HepG2 (cell line): Measurements from ENCODE around the gene PRRT2. TPM values are rescaled to one million over a fixed set of nuclear protein-coding genes. Genes with fewer than 3 reads are reported as not detected.
A peak's percentile ranks its signal among the peaks of the same experiment; 100 is the strongest.

Source experiments
- ATAC-seq: fragments of 200-7000 bp; cut with Tn5 transposase; 3 replicates; pipeline ENCODE4 v1.9.1; 2020; ENCODE audit warnings: mild to moderate bottlenecking, moderate library complexity
- BruUV-seq: library from RNA; stranded (reverse); fragments of 400-500 nt; replicated peaks from 2 replicates; lab custom pipeline; 2021; lab: Mats Ljungman, UMichigan
- CTCF ChIA-PET: fragments of 300-600 bp; formaldehyde crosslinking; extraction: SDS; loops from one replicate; lab custom pipeline; 2021; ENCODE audit warnings: low total read pairs, inconsistent platforms, low intra/inter-chr PET ratio; lab: Yijun Ruan, JAX
- POLR2A ChIA-PET: fragments of 350-600 bp; sonication (Branson Sonifier 250); formaldehyde crosslinking; loops from one replicate; lab custom pipeline; 2020; ENCODE audit warnings: antibody characterized with exemption, inconsistent platforms; lab: Yijun Ruan, JAX
- DNase-seq: peaks from one replicate; pipeline ENCODE4 v3.0.0-alpha.2; 2015; ENCODE audit warnings: low spot score
- FAIRE-seq: peaks from 3 replicates; lab custom pipeline; 2011; peaks lifted over from hg19 to GRCh38; lab: Jason Lieb, UNC
- H2AFZ ChIP-seq: one replicate; pipeline ENCODE4 v1.6.1; 2011; ENCODE audit warnings: low read length, inconsistent platforms
- H3K27ac ChIP-seq: fragments of 300-600 bp; 3 replicates; pipeline ENCODE4 v1.8.0; 2011; ENCODE audit warnings: mixed run types, mild to moderate bottlenecking, mixed read lengths, low read length, inconsistent platforms; ENCODE audit not compliant: insufficient read depth; ENCODE audit errors: extremely low read length
- H3K27me3 ChIP-seq, 2 experiments: fragments of 200-600 bp in 1 of 2; 2 replicates in 1 of 2; 3 replicates in 1 of 2; pipeline versions ENCODE4 v1.6.0 to v1.8.0; 2011; ENCODE audit warnings: low read length in 2 of 2, mild to moderate bottlenecking in 2 of 2, moderate library complexity in 2 of 2, inconsistent platforms in 1 of 2; ENCODE audit not compliant: insufficient read depth in 2 of 2, control insufficient read depth in 1 of 2
- H3K36me3 ChIP-seq, 2 experiments: fragments of 200-600 bp in 1 of 2; replicated peaks in 1 of 2; 2 replicates in 1 of 2; 3 replicates in 1 of 2; pipeline versions ENCODE4 v1.5.1 to v1.8.0; 2011; ENCODE audit warnings: low read length in 2 of 2, inconsistent platforms in 1 of 2; ENCODE audit not compliant: insufficient read depth in 2 of 2, control insufficient read depth in 1 of 2
- H3K4me1 ChIP-seq: 2 replicates; pipeline ENCODE4 v1.5.1; 2012; ENCODE audit warnings: low read length, inconsistent platforms; ENCODE audit not compliant: insufficient read depth
- H3K4me2 ChIP-seq: 2 replicates; pipeline ENCODE4 v1.6.0; 2011; ENCODE audit warnings: low read depth, low read length, inconsistent platforms
- H3K4me3 ChIP-seq, 3 experiments: fragments of 200-600 bp in 1 of 3; sonication (generic), shearing (Covaris generic) in 1 of 3; replicated peaks in 1 of 3; 2 replicates each; pipeline ENCODE4 v1.5.1; 2011 to 2016; ENCODE audit warnings: low read length in 3 of 3, inconsistent platforms in 2 of 3, low read depth in 2 of 3, mild to moderate bottlenecking in 2 of 3, control low read depth in 1 of 3, mixed read lengths in 1 of 3; ENCODE audit not compliant: insufficient read depth in 1 of 3
- H3K79me2 ChIP-seq: one replicate; pipeline ENCODE4 v1.6.1; 2011; ENCODE audit warnings: low read length, inconsistent platforms; ENCODE audit not compliant: insufficient read depth
- H3K9ac ChIP-seq: 2 replicates; pipeline ENCODE4 v1.6.0; 2011; ENCODE audit warnings: mild to moderate bottlenecking, low read depth, low read length, inconsistent platforms; ENCODE audit not compliant: insufficient read depth
- H3K9me3 ChIP-seq: 2 replicates; pipeline ENCODE4 v1.5.1; 2012; ENCODE audit warnings: mild to moderate bottlenecking, low read length
- H4K20me1 ChIP-seq: 2 replicates; pipeline ENCODE4 v1.6.0; 2011; ENCODE audit warnings: inconsistent platforms, mild to moderate bottlenecking, low read length, moderate library complexity; ENCODE audit not compliant: insufficient read depth
- ATF2 ChIP-seq: sonication (generic); formaldehyde crosslinking; IDR thresholded peaks from 2 replicates; pipeline ENCODE4 v1.4.0; 2020; ENCODE audit warnings: missing genetic modification reagents
- HNRNPUL1 ChIP-seq: fragments of 200-400 bp; formaldehyde crosslinking; IDR thresholded peaks from 2 replicates; pipeline ENCODE4 v1.6.1; 2017; ENCODE audit warnings: low read depth, mild to moderate bottlenecking, low read length, moderate library complexity
- RXRB ChIP-seq: IDR thresholded peaks from 2 replicates; pipeline ENCODE4 v1.6.1; 2016; ENCODE audit warnings: borderline replicate concordance, missing genetic modification reagents, missing compliant biosample characterization
- SIX1 ChIP-seq: sonication (generic); formaldehyde crosslinking; IDR thresholded peaks from 2 replicates; pipeline ENCODE4 v1.4.0; 2020; ENCODE audit warnings: missing genetic modification reagents, borderline replicate concordance
- STAT5B ChIP-seq: sonication (generic); formaldehyde crosslinking; IDR thresholded peaks from 2 replicates; pipeline ENCODE4 v1.4.0; 2020; ENCODE audit warnings: missing genetic modification reagents
- TARDBP ChIP-seq: sonication (generic); formaldehyde crosslinking; IDR thresholded peaks from 2 replicates; pipeline ENCODE4 v1.8.0; 2022; ENCODE audit warnings: mild to moderate bottlenecking, missing genetic modification reagents
- TBX2 ChIP-seq: sonication (generic); formaldehyde crosslinking; IDR thresholded peaks from 2 replicates; pipeline ENCODE4 v1.5.0; 2020; ENCODE audit warnings: missing genetic modification reagents, mild to moderate bottlenecking, borderline replicate concordance
- ZFP90 ChIP-seq: sonication (generic); formaldehyde crosslinking; IDR thresholded peaks from 2 replicates; pipeline ENCODE4 v1.8.0; 2022; ENCODE audit warnings: missing genetic modification reagents, mild to moderate bottlenecking, inconsistent platforms, borderline replicate concordance
- ZNF30 ChIP-seq: sonication (generic); formaldehyde crosslinking; IDR thresholded peaks from 2 replicates; pipeline ENCODE4 v1.5.0; 2020; ENCODE audit warnings: mild to moderate bottlenecking, missing genetic modification reagents
- ZNF33B ChIP-seq: sonication (generic); formaldehyde crosslinking; IDR thresholded peaks from 2 replicates; pipeline ENCODE4 v1.5.1; 2020; ENCODE audit warnings: mild to moderate bottlenecking, missing genetic modification reagents
- ZNF569 ChIP-seq: sonication (generic); formaldehyde crosslinking; IDR thresholded peaks from 2 replicates; pipeline ENCODE4 v1.5.0; 2020; ENCODE audit warnings: mild to moderate bottlenecking, missing genetic modification reagents, moderate library complexity, borderline replicate concordance
- WGBS: methylation state at CpG from one replicate; pipeline ENCODE4 v1.1.6; 2017; ENCODE audit warnings: low lambda C conversion rate; 5-methylcytosine and 5-hydroxymethylcytosine counted together
- in situ Hi-C: cut with HindIII; loops from 2 replicates; pipeline ENCODE4 v1.10.0; 2017; ENCODE audit warnings: low pct_unique_long_range_greater_than_20kb; ENCODE audit not compliant: extremely low pct_ligation_motif_present
- intact Hi-C: fragments of 100-400 bp; cut with micrococcal nuclease; formaldehyde crosslinking; loops from one replicate; pipeline ENCODE4 v1.10.0; 2022; ENCODE audit not compliant: unreplicated experiment
- polyA plus RNA-seq, 8 experiments: library from polyadenylated mRNA; depleted of rRNA in 3 of 8; stranded (reverse) in 7 of 8; unstranded in 1 of 8; fragments of >200 nt; fragmentation: Illumina TruSeq in 4 of 8; extraction: Trizol in 4 of 8; gene quantifications; 2 replicates each; pipeline versions ENCODE4 v1.2.1 to v1.2.3, GENCODE V29; 2011 to 2016; ENCODE audit warnings: low read depth in 4 of 8, missing spikeins in 1 of 8, mixed read lengths in 1 of 8; ENCODE audit not compliant: insufficient read depth in 1 of 8
- total RNA-seq, 5 experiments: library from RNA; depleted of rRNA; stranded (reverse); fragments of >200 nt; fragmentation: Illumina TruSeq; extraction: Trizol; gene quantifications; 2 replicates each; pipeline ENCODE4 v1.2.3, GENCODE V29; 2016; ENCODE audit warnings: low read depth in 1 of 5
- TF ChIP-seq, protein P1 (sequence below), 2 experiments: fragments of 450-650 bp in 1 of 2; sonication (generic) in 1 of 2; formaldehyde crosslinking in 1 of 2; IDR thresholded peaks; 2 replicates each; pipeline versions ENCODE4 v1.6.1 to v1.8.0; 2016 to 2022; ENCODE audit warnings: antibody characterized with exemption in 1 of 2, mild to moderate bottlenecking in 1 of 2, missing genetic modification reagents in 1 of 2

The PRRT2 gene
- total and polyA plus RNA-seq, 2 of the 13 experiments (the other 11 are each of a cell fraction or from before 2014, with no cell fraction given) = 0.51 to 1.1 TPM

DNA sequence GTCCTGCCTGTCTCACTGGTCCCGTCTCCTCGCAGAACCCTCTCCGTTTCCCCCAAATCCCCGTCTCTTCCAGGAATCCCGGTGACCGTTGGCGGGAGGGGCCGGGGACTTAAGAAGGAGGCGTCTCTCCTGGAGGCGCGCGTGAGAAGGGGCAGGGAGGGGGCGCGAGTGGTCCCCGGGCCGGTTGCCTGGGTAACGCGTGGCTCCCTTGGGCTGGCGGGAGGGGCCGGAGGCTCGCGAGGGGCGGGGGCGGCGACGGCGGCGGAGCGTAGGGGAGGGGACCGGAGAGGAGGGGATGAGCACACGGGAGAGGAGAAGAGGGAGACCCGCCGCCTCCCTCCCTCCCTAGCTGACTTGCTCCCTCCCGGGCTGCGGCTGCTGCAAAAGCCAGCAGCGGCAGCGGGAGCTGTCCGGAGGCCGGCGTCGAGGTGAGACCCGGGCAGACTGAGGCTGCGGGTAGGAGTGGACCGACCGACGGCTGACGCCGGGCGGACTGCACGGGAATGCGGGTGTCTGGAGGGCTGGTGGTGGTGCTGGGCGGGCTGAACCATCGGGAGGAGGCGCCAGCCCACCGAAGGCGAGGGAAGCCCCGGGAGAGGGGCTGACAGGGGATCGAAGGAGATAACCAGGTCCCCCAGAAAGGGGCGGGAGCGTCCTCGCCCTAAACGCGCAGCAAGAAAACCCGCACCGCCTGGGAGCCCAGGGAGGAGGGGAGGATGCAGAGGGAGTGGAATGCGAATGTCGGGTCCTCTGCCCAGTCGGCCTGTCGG is at the start of gene PRRT2 (continued):
- TF ChIP-seq TBX2 (CRISPR knock-in tag) (no peak), ZNF33B (0 out of 2 replicates have a peak, but pooled peaks have one; percentile 30), ZNF569 (CRISPR knock-in tag) (no peak)

DNA sequence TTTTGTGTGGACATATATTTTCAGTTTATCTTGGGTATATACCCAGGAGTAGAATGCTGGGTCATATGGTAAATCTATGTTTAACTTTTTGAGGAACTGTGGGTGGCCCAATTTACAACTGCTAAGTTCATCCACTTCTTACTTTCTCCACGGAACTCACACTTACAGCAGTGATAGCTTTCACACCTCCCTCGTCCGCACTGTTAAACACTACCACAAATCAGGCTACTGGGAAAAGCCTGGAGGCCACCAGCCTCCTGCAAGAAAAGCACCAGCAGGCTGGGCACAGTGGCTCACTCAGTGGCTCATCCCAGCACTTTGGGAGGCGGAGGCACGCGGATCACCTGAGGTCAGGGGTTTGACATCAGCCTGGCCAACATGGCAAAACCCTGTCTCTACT is 48.7 kb upstream of the PRRT2 start:
- ATAC-seq = no peak
- Histone ChIP-seq H3K4me3 (no peak overlapping the region), H3K9me3 (no peaks in the 10 kb centered on the region), H3K27ac (no peak overlapping the region), H3K9ac (no peak overlapping the region), H4K20me1 (no peaks in the 10 kb centered on the region), H3K36me3 (no peaks in the 10 kb centered on the region), H2AFZ (no peak overlapping the region), H3K4me2 (no peak overlapping the region), H3K27me3 (no peaks in the 10 kb centered on the region), H3K79me2 (no peaks in the 10 kb centered on the region), H3K4me1 (peaks cover 96% of the 10 kb centered on the region)
- intact Hi-C loops (no loop called here), in situ Hi-C loops (no loop called here)
- ChIA-PET CTCF (no interaction called here), POLR2A (interaction anchor here (0.6 kb wide), 1 partner anchor 9 kb away, joined by 3 read pairs; no protein-coding TSS in a partner anchor)
- no peak for DNase-seq
- WGBS = 94% methylated on average over 6 of the region's 6 CpGs
- no peak for FAIRE-seq
- no TSS peak for BruUV-seq
- TF ChIP-seq STAT5B (CRISPR knock-in tag) = no peak
- no peak for TF ChIP-seq ZFP90
- TF ChIP-seq TARDBP = no peak
- TF ChIP-seq SIX1 (CRISPR knock-in tag) = no peak
- no peak for TF ChIP-seq ZNF33B
- TF ChIP-seq RXRB (CRISPR knock-in tag) = no peak
- TF ChIP-seq ATF2 (CRISPR knock-in tag) = no peak
- TF ChIP-seq ZNF30 (CRISPR knock-in tag) = no peak
- TF ChIP-seq, protein P1, sequence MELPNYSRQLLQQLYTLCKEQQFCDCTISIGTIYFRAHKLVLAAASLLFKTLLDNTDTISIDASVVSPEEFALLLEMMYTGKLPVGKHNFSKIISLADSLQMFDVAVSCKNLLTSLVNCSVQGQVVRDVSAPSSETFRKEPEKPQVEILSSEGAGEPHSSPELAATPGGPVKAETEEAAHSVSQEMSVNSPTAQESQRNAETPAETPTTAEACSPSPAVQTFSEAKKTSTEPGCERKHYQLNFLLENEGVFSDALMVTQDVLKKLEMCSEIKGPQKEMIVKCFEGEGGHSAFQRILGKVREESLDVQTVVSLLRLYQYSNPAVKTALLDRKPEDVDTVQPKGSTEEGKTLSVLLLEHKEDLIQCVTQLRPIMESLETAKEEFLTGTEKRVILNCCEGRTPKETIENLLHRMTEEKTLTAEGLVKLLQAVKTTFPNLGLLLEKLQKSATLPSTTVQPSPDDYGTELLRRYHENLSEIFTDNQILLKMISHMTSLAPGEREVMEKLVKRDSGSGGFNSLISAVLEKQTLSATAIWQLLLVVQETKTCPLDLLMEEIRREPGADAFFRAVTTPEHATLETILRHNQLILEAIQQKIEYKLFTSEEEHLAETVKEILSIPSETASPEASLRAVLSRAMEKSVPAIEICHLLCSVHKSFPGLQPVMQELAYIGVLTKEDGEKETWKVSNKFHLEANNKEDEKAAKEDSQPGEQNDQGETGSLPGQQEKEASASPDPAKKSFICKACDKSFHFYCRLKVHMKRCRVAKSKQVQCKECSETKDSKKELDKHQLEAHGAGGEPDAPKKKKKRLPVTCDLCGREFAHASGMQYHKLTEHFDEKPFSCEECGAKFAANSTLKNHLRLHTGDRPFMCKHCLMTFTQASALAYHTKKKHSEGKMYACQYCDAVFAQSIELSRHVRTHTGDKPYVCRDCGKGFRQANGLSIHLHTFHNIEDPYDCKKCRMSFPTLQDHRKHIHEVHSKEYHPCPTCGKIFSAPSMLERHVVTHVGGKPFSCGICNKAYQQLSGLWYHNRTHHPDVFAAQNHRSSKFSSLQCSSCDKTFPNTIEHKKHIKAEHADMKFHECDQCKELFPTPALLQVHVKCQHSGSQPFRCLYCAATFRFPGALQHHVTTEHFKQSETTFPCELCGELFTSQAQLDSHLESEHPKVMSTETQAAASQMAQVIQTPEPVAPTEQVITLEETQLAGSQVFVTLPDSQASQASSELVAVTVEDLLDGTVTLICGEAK (IDR thresholded peaks at IDR 0.05) = no peak
- TF ChIP-seq, protein P1 (CRISPR knock-in tag; IDR thresholded peaks at IDR 0.05) = no peak
- TF ChIP-seq HNRNPUL1 = no peak
